T-helper 2 cell treated with Interferon-gamma antibody and Interleukin-4, amounts not matched to agents 5 μg/mL and 100 μg/mL, for 36 hours (primary cell): ENCODE measurements around the gene ALAS2.
A peak's percentile ranks its signal among the peaks of the same experiment; 100 is the strongest.

ENCODE experiments used
- DNase-seq: peaks from one replicate; pipeline ENCODE4 v3.0.0; 2021; ENCODE audit warnings: low spot score
- H3K27ac Mint-ChIP-seq: one replicate; pipeline ENCODE4 v1.8.0; 2021; ENCODE audit warnings: mild to moderate bottlenecking, mixed read lengths
- H3K27me3 Mint-ChIP-seq: one replicate; pipeline ENCODE4 v1.8.0; 2021; ENCODE audit warnings: low read depth, mixed read lengths
- H3K36me3 Mint-ChIP-seq: one replicate; pipeline ENCODE4 v1.8.0; 2021; ENCODE audit warnings: low read depth, mixed read lengths
- H3K4me1 Mint-ChIP-seq: one replicate; pipeline ENCODE4 v1.8.0; 2021; ENCODE audit warnings: low read depth, mixed read lengths
- H3K4me3 Mint-ChIP-seq: one replicate; pipeline ENCODE4 v1.8.0; 2022; ENCODE audit warnings: mild to moderate bottlenecking, moderate library complexity, mixed read lengths
- H3K9me3 Mint-ChIP-seq: one replicate; pipeline ENCODE4 v1.8.0; 2021; ENCODE audit warnings: mixed read lengths

ALAS2 gene

DNA sequence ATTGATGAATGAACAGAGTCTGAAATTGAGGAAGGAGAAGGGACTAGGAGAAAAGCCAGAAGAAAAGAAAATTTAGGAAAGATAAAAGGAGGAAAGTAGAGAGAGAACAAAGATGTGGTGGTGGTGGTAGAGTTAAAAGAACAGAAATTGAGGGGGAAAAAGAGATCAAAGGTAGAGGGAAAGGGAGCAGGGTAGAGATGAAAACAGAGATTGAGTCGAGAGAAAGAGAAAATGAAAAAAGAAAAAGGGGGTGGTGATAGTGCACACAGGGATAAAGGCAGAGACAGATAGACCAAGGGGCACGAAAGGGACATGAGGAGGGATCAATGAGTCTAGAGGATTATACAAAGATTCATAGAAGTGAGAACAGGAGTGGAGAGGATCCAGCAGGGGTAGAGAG, 3.9 kb downstream of the ALAS2 start:
- H3K27me3 Mint-ChIP-seq: no peaks in the 10 kb centered on the region
- peaks cover 3% of the 10 kb centered on the region for H3K4me1 Mint-ChIP-seq

GRCh38 chrX:55026143-55026542, 4.6 kb downstream of the ALAS2 start:
- DNase-seq: no peak
- no peak overlapping the region for H3K27ac Mint-ChIP-seq
- peaks cover 3% of the 10 kb centered on the region for H3K4me1 Mint-ChIP-seq
- H3K9me3 Mint-ChIP-seq: no peaks in the 10 kb centered on the region
- no peaks in the 10 kb centered on the region for H3K36me3 Mint-ChIP-seq
- H3K27me3 Mint-ChIP-seq: no peaks in the 10 kb centered on the region
- no peak overlapping the region for H3K4me3 Mint-ChIP-seq

More for the DNA sequence above, 3.9 kb downstream of the ALAS2 start:
- Mint-ChIP-seq H3K27ac (no peak overlapping the region), H3K36me3 (no peaks in the 10 kb centered on the region), H3K9me3 (no peaks in the 10 kb centered on the region), H3K4me3 (no peak overlapping the region)
- no peak for DNase-seq

- H3K27ac Mint-ChIP-seq: no peak overlapping the region
- no peak for DNase-seq
- no peaks in the 10 kb centered on the region for H3K4me1 Mint-ChIP-seq
- no peaks in the 10 kb centered on the region for H3K27me3 Mint-ChIP-seq
- no peaks in the 10 kb centered on the region for H3K9me3 Mint-ChIP-seq
- H3K4me3 Mint-ChIP-seq: no peak overlapping the region
- H3K36me3 Mint-ChIP-seq: no peaks in the 10 kb centered on the region
Observed at GRCh38 chrX:55014897-55015299, 15.9 kb downstream of the ALAS2 start.

GRCh38 chrX:55011294-55011693, 19.5 kb downstream of the ALAS2 start:
- Mint-ChIP-seq H3K9me3 (no peaks in the 10 kb centered on the region), H3K4me3 (no peak overlapping the region), H3K4me1 (peaks cover 2% of the 10 kb centered on the region), H3K27me3 (no peaks in the 10 kb centered on the region), H3K27ac (no peak overlapping the region), H3K36me3 (peaks cover 8% of the 10 kb centered on the region)
- no peak for DNase-seq

- no peaks in the 10 kb centered on the region for H3K9me3 Mint-ChIP-seq
- no peak overlapping the region for H3K27ac Mint-ChIP-seq
- DNase-seq: no peak
- H3K27me3 Mint-ChIP-seq: no peaks in the 10 kb centered on the region
- H3K4me1 Mint-ChIP-seq: peaks cover 5% of the 10 kb centered on the region
- no peak overlapping the region for H3K4me3 Mint-ChIP-seq
- H3K36me3 Mint-ChIP-seq: peaks cover 28% of the 10 kb centered on the region
Observed at GRCh38 chrX:55008571-55009358, 22.0 kb downstream of the ALAS2 start.

DNA sequence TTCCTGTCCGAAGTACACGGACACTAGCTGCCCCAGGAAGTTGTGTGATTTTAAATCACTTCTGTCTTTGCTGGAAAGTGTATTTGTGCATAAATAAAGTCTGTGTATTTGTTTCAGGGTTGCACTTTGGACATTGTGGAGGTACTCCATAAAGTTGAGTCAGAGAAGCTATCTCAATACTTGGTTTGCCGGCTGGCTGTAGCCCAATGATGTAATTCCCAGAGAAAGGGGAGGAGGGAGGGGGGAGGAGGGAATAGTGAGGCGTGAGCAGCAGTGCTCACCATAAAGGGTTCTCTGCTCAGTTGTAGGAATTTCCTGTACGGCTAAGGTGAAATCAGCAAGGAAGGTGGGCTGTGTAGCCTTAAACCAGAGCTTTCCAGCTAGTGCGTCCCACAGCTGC, 23.1 kb downstream of the ALAS2 start:
- H3K9me3 Mint-ChIP-seq: no peaks in the 10 kb centered on the region
- DNase-seq: no peak
- no peak overlapping the region for H3K4me3 Mint-ChIP-seq
- H3K36me3 Mint-ChIP-seq: peaks cover 33% of the 10 kb centered on the region
- no peaks in the 10 kb centered on the region for H3K27me3 Mint-ChIP-seq
- H3K4me1 Mint-ChIP-seq: peaks cover 5% of the 10 kb centered on the region
- H3K27ac Mint-ChIP-seq: no peak overlapping the region

DNA sequence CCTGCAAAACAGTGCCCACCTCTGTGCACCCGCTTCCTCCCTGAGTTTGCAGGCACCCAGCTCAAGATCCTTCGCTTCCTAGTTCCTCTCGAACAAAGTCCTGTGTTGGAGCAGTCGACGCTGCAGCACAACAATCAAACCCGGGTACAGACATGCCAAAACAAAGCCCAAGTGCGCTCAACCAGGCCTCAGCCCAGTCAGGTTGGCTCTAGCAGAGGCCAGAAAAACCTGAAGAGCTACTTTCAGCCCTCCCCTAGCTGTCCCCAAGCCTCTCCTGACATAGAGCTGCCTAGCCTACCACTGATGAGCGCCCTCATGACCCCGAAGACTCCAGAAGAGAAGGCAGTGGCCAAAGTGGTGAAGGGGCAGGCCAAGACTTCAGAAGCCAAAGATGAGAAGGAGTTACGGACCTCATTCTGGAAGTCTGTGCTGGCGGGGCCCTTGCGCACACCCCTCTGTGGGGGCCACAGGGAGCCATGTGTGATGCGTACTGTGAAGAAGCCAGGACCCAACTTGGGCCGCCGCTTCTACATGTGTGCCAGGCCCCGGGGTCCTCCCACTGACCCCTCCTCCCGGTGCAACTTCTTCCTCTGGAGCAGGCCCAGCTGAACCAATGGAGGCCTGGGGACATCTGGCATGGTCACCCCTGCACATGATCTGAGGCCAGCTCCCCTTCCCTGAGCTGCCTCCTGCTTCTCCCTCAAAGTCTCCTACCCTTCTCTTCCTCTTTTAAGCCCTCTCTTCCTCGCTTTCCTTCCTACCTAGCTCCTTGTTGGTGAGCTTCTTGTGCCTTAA, 23.8 kb downstream of the ALAS2 start:
- no peaks in the 10 kb centered on the region for H3K9me3 Mint-ChIP-seq
- H3K27me3 Mint-ChIP-seq: no peaks in the 10 kb centered on the region
- no peak overlapping the region for H3K4me3 Mint-ChIP-seq
- no peak overlapping the region for H3K27ac Mint-ChIP-seq
- no peak for DNase-seq
- H3K36me3 Mint-ChIP-seq: peaks cover 33% of the 10 kb centered on the region
- peaks cover 5% of the 10 kb centered on the region for H3K4me1 Mint-ChIP-seq

- Mint-ChIP-seq H3K9me3 (no peaks in the 10 kb centered on the region), H3K27me3 (no peaks in the 10 kb centered on the region), H3K4me3 (no peak overlapping the region), H3K36me3 (peaks cover 36% of the 10 kb centered on the region), H3K4me1 (peaks cover 12% of the 10 kb centered on the region), H3K27ac (no peak overlapping the region)
- DNase-seq: no peak
Observed at GRCh38 chrX:55005256-55005655, 25.5 kb downstream of the ALAS2 start.

DNA sequence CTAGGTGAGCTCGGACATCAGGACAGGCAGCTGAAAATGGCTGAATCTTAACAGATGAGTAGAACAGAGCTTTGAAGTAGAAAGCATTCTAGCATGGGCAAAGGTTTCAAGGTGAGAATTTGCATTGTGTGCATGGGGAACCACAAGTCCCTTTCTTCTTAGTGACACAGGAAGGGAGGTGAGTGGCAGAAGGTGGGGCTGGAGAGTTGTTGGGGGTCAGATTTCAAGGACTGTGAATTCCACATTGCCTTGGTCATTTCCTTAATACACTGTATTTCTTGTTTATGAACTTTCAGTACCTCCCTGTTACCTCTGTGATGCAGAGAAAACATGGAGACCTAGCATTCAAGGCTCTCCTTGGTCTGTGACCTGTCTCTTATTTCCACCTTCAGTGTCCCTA, 26.5 kb downstream of the ALAS2 start:
- Mint-ChIP-seq H3K27ac (no peak overlapping the region), H3K4me3 (no peak overlapping the region), H3K36me3 (peaks cover 36% of the 10 kb centered on the region), H3K27me3 (no peaks in the 10 kb centered on the region), H3K4me1 (peaks cover 13% of the 10 kb centered on the region), H3K9me3 (no peaks in the 10 kb centered on the region)
- DNase-seq: no peak

- H3K9me3 Mint-ChIP-seq: no peaks in the 10 kb centered on the region
- no peaks in the 10 kb centered on the region for H3K27me3 Mint-ChIP-seq
- DNase-seq: peak; percentile 87
- peaks cover 19% of the 10 kb centered on the region for H3K36me3 Mint-ChIP-seq
- H3K4me3 Mint-ChIP-seq: peak within 1 kb of the TSS; percentile 98
- peak within 1 kb of the TSS; percentile 95 for H3K27ac Mint-ChIP-seq
- H3K4me1 Mint-ChIP-seq: peaks cover 11% of the 10 kb centered on the region
Observed at GRCh38 chrX:54999717-55000598, 30.8 kb downstream of the ALAS2 start, which contains the start of gene APEX2. APEX2 (plus strand) TSS chrX:55000363; CDS start chrX:55000423, 60 bp downstream.

DNA sequence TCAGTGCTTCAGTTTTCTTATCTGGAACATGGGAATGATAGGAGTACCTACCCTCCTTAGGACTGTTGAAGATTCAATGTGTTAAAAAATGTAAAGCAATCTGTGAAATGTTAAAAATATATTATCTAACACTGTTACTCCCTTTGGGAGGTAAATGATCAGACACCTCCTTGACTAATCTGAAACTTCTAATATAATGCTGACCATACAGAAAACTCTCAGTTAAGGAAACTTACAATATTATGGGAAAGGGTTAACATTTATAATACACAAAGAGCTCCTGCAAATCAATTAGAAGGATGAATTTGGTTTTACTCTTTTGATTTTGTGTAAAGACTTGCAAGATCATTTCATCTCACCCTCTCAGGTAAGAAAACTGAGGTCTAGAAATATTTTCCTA, 35.2 kb downstream of the ALAS2 start:
- no peak for DNase-seq
- H3K4me3 Mint-ChIP-seq: no peak overlapping the region
- H3K9me3 Mint-ChIP-seq: no peaks in the 10 kb centered on the region
- no peaks in the 10 kb centered on the region for H3K36me3 Mint-ChIP-seq
- peaks cover 5% of the 10 kb centered on the region for H3K4me1 Mint-ChIP-seq
- H3K27me3 Mint-ChIP-seq: no peaks in the 10 kb centered on the region
- no peak overlapping the region for H3K27ac Mint-ChIP-seq

DNA sequence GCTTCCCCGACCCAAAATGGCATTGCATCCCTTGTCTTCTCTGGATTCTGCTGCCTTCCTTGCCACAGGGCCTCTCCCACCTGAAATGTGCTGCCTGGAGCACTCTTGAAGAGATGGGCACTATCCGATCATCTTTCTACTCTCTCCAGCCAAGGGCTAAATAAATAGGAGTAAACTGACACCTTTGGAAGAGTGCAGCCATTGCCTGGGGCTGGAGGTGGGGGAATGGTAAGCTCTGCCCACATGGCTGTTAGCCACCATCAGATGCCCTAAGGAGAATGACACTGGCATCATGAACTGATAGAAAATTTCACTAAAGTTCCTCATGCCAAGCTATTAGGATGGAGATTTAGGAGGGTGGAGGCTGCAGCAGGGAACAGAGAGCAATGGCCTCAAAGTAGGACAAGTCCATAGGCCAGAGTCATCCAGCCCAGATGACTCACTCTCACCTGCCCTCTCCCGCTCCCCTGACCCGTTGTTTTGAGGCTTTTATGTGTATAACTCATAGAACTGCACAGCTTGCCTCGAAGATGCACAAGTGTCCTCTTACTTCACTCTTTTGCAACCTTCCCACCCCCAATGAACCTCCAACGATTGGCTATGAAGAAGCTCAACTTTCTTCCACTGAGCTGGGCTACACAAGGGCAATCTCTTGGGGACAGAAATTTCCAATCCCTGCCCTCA, 36.0 kb downstream of the ALAS2 start:
- H3K27ac Mint-ChIP-seq: no peak overlapping the region
- no peak for DNase-seq

DNA sequence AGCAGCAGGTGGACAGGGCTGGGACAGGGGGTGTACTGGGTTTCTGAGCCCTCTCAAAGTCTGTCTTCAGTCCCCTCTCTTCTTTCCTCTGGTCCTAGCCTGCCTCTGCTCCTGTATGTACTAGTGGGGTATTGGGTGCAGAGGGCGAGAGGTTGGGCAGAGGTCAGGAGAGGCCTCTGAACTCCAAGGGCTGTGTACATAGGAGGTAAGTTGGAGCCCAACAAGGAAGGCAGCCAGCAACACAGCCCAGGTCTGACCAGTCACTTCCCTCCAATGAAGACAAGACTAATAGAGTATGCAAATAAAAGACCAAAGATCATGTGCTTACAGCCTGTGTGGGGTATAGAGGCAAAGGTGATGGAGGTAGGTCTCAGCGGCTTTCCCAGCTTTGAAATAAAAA, 36.7 kb downstream of the ALAS2 start, which contains the start of gene PFKFB1:
PFKFB1 (minus strand) TSS at position 90 of the 400 bp plus-strand sequence. CDS start 181 bp downstream, outside the sequence.
- no peaks in the 10 kb centered on the region for H3K27me3 Mint-ChIP-seq
- no peak for DNase-seq
- H3K4me1 Mint-ChIP-seq: peaks cover under 1% of the 10 kb centered on the region
- H3K36me3 Mint-ChIP-seq: no peaks in the 10 kb centered on the region
- no peak within 1 kb of the TSS for H3K27ac Mint-ChIP-seq
- no peaks in the 10 kb centered on the region for H3K9me3 Mint-ChIP-seq
- no peak within 1 kb of the TSS for H3K4me3 Mint-ChIP-seq

More for the DNA sequence above, 36.0 kb downstream of the ALAS2 start:
- H3K4me3 Mint-ChIP-seq: no peak overlapping the region
- H3K9me3 Mint-ChIP-seq: no peaks in the 10 kb centered on the region
- H3K4me1 Mint-ChIP-seq: peaks cover 3% of the 10 kb centered on the region
- no peaks in the 10 kb centered on the region for H3K36me3 Mint-ChIP-seq
- no peaks in the 10 kb centered on the region for H3K27me3 Mint-ChIP-seq
